GM18873 (cell line): ENCODE results near the gene MRPS12.
"Not testable (repeated sequence)": the region's sequence is repeated elsewhere in the genome, so short reads cannot be mapped to it uniquely, and the experiment has no call there.

Experiments
- ATAC-seq: cut with Tn5 transposase; IDR thresholded peaks from one replicate; pipeline ENCODE4 v1.9.1; 2021; ENCODE audit warnings: mild to moderate bottlenecking, moderate library complexity, moderate number of reproducible peaks; ENCODE audit not compliant: unreplicated experiment, low FRiP score

Gene MRPS12

DNA sequence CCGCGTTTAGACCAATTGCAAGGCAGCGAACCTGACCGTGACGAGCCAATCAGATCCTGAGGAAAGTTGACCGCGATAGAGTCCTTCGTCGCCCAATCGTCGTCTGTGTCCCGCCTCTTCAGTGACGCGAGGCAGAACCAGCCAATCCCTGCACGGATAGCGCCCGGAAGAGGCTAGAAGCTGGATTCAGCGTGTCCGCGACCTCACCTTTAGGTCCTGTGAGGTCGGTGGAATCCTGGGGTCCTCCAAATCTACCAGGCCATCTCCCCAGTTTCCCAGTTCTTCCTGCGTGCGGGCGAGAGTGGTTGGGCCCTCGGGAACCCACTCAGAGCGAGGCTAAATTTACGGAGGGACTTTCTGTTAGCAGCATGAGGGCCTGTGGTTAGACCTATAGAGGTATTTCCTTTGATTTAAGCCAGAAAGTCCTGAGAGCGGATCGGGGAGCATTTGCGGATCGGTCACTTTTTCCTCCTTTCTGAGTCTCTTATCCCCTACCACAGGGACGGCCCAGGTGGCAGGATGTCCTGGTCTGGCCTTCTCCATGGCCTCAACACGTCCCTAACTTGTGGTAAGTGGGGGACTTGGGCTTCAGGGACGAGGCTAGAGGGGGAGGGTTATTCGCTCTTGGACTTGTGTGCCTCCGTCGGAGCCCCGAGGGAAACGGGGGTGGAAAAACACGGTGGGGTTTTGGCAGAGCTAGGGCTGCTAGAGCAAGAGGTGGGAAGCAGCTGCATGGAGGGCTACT is at the start of gene MRPS12:
Gene MRPS12, plus strand, starts transcription at position 169 of the 745 bp plus-strand sequence. Its CDS starts 351 bp downstream, at position 520.
- peak; percentile 93 for ATAC-seq

DNA sequence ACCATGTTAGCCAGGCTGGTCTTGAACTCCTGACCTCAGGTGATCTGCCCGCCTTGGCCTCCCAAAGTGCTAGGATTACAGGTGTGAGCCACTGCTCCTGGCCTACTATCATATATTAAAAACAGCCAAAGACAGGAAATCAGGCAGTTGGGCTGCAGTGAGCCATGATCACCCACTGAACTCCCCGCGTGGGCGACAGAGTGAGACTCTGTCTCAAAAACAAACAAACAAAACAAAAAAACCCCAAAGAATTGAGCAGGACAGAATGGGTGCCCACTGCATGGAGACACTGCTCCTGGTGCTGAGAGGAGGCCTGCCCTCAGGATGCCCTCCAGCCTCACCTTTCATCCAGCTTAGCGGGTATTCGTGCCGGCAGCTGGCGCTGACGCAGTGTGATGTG is 47.5 kb upstream of the MRPS12 start:
- ATAC-seq = no peak

DNA sequence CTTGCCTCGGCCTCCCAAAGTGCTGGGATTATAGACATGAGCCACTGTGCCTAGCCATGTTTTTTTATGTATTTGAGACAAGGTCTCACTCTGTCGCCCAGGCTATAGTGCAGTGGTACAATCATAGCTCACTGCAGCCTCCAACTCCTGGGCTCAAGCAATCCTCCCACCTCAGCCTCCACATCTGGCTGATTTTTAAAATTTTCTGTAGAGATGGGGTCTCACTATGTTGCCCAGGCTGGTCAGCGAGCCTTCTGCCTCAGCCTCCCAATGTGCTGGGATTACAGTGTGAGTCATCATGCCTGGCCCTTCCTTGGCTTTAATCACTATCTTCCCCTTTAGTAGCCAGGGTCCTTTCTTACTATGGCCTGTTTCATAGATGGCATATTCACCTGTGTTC is 46.1 kb upstream of the MRPS12 start:
- ATAC-seq = not testable (repeated sequence)

DNA sequence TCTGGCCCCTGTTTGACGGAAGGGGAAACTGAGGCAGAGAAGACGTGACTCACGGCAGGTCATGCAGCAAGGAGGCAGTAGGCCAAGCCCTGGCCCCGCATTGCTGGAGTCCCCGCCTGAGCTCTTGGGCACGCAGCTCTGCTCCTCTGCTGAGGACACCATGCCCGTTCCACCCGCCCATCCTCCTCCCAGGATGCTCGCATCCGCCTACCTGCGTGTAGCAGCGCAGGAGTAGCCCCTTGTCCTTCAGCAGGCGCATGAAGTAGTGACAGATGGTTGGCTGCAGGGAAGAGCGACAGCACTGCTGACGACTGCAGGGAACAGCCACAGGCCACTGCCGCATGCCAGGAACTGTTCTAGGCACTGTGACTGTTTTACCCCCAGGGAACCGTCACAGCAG is 41.9 kb upstream of the MRPS12 start:
- ATAC-seq = no peak

DNA sequence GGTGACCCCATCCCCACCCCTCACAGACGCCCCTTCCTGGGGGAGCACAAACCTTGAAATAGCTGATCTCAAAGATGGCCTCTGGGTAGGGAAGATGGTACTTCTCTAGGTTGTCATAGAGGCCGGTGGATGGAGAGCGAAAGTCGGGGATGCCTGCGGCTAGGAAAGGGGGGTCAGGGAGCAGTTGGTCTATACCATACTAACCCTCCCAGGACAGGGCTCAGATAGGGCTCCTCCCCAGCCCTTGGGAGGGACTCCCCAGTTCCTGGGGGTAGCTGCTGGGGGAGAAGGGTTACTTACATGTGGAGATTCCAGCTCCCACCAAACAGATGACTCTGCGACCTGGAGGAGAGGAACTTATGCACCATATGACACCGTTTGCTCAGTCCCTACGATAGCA is 40.9 kb upstream of the MRPS12 start:
- no peak for ATAC-seq

DNA sequence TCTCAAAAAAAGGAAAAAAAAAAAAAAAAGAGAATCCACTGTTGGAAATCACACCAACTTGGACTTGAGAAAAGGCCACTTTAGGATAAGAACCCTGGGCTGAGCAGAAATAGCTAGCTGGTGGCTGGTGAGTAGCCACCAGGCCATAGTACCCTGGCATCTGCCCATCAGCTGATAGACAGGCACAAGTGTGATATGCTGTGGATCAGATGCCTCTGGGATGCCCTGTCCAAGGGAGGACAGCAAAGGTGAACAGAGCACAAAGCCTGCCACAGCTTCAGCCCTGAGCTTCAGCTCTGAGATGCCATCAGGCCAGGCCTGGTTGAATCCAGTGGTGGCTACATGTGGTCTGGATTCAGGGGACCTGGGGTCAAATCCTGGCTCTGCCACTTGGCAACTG is 40.1 kb upstream of the MRPS12 start:
- no peak for ATAC-seq

DNA sequence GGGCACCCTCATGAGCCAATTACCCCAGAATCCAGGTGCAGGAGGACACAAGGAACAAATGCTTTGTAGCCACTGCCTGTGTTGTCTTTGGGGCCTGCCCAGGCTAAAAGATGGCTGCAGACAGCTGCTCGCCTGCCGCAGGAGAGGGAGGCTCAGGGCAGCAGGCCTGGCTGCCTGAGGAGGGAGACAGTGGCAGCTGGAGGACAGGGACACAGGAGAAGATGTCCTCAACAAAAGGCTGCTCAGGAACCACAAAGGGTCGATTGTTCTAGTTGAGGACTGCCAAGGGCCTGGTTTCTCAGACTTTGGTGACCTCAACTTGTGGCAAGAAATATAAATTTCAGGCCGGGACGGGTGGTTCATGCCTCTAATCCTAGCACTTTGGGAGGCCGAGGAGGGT is 39.0 kb upstream of the MRPS12 start:
- no peak for ATAC-seq

DNA sequence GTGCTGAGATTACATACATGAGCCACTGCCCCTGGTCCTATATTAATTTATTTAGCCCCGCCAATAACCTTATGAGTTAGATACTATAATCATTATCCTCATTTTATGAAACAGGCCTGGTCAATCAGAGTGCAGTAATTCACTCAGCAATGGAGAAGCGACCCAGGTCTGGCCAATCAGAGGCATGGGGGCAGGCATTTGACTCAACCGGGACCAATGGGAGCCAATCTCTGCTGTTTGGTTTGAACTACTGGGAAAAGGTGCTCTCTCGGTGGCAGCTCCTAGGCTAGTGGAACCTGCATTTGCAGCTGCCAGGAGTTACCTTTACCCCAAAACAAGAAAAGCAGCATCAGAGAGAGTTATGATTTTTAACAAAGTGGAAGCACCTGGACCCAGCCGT is 37.9 kb upstream of the MRPS12 start:
- ATAC-seq = no peak

DNA sequence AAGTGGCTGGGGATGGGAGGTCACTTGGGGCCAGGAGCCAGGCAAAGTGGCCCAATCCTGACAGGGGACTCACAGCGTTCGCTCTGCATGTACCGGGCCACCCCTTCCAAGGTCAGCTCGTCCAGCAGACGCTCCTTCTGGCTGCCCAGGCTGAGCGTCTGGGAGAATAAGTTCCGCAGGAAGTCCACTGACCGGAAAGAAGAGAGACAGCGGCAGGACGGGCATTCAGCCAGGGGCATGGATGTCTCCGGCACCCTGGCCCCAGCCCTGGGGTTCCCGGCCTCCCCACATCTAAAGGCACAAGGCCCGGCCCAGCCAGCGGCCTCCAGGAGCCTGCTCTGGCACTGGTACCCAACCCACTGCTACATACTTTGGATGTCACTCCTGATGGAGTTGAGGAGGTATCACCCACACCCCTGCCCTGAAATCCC is 37.4 kb upstream of the MRPS12 start:
- ATAC-seq = no peak

DNA sequence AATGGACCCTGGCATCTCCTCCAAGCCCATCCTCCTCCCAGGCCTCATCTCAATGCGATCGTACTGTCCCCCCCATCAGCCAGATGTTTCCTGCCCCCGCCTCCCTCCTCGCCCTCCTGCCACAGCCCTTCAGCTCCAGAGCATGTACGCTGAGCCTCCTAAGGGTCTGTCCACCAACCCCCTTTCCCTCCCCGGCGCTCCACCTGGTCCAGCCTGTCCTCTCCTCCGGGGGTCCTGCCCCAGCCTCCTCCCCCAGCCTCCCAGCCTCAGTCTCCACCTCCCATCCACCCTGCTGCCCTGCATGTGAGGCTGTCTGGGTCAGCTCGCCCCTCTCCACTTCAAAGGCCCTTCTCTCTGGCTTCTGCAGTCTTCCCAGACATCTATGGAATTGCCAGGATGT is 35.8 kb upstream of the MRPS12 start:
- no peak for ATAC-seq

DNA sequence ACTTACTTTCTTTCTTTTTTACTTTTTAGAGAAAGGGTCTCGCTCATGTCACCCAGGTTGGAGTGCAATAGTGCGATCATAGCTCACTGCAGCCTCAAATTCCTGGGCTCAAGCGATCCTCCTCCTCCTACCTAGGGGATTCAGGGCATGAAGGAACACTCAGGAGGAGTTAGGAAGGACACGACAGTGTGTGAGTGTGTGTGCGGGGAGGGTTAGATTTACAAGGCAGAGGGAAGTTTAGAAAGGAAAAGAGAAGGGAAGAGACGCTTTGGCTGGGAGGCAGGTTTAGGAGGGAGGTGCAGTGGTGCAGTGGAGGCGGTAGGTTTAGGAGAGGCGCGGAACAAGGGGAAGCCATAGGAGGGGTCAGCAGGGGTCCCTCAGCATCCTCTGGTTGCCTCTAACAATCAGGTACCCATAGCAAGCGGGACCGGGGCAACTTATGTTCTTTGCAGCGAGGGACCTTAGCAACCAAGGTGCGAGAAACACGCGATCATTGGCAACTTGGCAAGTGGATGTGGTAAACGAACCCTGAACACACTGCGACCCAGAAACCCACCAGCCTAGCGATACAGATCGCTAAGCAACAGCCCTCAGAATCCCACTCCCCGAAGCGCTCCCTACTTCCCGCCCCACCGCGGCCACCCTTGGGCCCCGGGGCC is 31.8 kb upstream of the MRPS12 start:
- no peak for ATAC-seq

DNA sequence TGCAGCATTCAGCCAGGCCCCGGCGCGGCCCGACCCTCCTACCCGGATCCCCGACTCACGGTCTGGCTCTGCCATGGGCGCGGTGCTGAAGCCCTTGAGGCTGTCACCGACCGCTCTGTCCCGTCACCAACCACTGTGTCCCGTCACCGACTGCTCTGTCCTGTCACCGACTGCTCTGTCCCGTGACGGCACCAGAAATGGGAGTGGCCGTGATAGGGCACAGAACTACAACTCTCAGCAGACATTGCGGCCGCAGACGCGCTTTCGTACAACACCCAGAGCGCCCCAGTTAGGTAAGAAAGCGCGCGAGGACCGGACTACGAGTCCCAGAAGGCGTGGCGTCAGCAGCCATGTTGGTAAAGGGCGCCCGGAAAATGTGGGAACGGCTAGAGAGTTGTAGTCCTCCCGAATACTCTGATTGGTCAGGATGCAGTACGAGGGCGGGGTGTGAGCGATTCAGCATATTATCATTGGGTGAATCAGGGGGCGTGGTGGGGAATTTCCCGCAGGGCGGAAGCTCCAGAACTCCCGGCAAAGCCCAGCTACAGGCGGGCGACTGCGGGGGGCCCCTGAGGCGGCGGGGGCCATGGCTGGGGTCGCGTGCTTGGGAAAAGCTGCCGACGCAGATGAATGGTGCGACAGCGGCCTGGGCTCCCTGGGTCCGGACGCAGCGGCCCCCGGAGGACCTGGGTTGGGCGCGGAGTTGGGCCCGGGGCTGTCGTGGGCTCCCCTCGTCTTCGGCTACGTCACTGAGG is 31.1 kb upstream of the MRPS12 start, which contains the start of the genes NFKBIB and SIRT2:
Gene NFKBIB, plus strand, starts transcription at position 523 of the 755 bp plus-strand sequence. Its CDS starts 64 bp downstream, at position 587.
Gene SIRT2, minus strand, starts transcription at position 172 of the 755 bp plus-strand sequence. Its CDS starts 97 bp downstream, at position 75.
- ATAC-seq = peak; percentile 88

DNA sequence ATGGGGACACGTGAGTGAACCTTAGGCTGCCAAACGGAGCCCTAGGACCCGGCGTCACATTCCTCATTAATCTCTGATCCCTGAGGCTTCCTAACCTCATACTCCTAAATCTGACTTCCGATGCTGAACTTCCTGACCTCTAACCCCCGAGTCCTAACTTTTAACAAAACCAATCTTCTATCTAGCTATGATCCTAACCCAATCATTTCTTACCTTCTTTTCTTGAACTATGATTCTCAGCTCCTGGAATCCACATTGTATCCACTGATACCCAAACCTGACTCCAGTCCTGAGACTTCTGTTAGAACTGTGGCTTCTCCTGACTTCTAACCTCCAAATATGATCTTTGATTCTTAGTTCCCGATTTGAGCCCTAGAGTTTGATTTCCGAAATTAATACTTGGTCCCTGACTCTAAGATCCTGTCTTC is 30.5 kb upstream of the MRPS12 start:
- no peak for ATAC-seq

DNA sequence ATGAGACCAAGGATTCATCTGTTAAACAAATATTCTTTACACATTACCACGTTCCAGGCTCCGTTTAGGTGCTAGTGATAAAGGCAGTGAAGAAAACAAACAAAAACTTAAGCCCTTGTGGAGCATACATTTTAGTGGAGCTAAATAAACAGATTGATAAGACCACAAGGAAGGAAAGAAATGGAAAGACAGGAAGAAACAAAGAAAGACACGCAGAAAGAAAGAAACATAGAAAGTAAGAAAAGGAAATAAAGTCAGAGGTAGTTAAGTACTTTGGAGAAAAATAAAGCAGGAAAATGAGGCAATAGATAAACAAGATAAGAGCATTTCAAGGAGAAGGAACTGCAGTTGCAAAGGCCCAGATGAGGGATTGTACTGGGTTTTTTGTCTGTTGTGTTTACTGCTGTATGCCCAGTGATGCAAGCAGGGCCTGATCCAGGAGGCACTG is 30.0 kb upstream of the MRPS12 start:
- no peak for ATAC-seq

DNA sequence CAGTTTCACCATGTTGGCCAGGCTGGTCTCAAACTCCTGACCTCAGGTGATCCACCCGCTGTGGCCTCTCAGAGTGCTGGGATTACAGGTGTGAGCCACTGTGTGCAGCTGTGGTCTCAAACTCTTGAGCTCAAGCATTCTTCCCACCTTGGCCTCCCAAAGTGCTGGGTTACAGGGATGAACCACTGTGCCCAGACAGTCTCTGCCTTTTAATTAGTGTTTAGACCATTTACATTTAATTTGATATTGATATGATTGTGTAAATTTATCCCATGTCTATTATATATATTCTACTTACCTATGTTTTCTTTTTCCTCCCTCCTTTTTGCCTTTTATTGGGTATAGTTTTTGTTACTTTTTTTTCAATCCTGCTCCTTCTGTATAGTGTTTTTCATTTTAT is 29.1 kb upstream of the MRPS12 start:
- no peak for ATAC-seq

DNA sequence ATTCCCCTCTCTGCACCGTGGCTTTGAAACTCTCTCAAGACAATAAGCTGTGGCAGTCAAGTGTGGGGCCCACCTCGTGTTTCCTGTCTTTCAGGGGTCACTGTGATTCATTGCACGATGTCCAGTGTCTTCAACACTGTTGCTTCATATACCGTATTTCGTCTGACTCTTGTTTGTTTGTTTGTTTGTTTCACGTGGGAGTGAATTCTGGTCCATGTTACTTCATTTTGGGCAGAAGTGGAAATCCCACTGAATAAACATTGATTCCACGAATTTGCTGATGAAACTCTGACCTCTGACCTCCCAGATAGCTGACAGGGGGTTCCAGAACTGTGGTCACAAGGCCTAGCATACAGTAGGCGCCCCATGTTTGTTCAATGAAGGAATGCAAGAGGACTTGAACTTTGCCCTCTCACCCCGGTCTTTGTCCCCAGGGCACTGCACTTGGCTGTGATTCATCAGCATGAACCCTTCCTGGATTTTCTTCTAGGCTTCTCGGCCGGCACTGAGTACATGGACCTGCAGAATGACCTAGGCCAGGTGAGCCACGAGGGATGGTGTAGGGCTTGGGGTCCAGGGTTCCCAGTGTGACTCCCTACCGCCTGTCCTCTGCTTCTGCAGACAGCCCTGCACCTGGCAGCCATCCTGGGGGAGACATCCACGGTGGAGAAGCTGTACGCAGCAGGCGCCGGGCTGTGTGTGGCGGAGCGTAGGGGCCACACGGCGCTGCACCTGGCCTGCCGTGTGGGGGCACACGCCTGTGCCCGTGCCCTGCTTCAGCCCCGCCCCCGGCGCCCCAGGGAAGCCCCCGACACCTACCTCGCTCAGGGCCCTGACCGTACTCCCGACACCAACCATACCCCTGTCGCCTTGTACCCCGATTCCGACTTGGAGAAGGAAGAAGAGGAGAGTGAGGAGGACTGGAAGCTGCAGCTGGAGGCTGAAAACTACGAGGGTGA is 25.9 kb upstream of the MRPS12 start:
- ATAC-seq = no peak

DNA sequence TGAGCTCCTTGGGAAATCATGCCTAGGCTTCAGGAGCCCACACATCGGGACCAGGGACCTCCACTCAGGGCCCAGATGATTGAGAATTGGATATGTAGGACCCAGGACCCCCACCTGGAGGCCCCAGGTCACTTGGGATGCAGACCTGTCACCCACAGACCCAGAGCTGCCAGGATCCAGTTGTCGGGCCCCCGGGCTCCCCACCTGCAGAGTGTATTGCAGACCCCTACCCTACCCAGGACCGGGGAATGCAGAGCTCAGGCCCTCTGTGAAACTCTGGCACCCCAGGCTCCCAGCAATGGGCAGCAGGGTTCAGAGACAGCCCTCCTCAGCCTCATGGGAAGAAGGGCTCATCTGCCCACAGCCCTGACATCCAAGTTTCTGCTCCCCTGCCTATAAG is 25.1 kb upstream of the MRPS12 start:
- ATAC-seq = no peak

DNA sequence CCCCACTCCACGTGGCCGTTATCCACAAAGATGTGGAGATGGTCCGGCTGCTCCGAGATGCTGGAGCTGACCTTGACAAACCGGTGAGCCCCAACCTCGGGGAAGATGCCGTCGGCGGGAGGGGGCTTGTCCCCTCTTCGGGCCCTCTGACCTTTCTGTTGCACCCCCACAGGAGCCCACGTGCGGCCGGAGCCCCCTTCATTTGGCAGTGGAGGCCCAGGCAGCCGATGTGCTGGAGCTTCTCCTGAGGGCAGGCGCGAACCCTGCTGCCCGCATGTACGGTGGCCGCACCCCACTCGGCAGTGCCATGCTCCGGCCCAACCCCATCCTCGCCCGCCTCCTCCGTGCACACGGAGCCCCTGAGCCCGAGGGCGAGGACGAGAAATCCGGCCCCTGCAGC is 23.5 kb upstream of the MRPS12 start:
- ATAC-seq = no peak

DNA sequence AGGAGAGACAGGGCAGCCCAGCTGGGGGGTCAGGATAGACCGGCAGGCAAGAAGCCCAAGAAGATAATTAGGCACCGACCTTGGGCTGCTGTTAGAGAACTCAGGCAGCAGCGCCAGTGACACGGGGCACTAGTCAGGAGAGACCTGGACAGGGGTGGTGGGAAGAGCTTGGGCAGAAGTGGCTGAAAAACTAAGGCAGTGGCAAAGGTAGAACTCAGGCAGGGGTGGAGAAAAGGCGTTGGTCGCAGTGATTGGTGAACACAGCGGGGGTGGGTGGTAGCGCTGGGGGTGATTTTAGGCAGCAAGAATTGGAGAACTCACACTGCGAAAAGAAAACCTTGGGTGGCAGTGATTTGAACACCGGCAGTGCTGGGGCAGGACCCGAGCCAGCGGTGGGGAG is 23.1 kb upstream of the MRPS12 start:
- no peak for ATAC-seq

DNA sequence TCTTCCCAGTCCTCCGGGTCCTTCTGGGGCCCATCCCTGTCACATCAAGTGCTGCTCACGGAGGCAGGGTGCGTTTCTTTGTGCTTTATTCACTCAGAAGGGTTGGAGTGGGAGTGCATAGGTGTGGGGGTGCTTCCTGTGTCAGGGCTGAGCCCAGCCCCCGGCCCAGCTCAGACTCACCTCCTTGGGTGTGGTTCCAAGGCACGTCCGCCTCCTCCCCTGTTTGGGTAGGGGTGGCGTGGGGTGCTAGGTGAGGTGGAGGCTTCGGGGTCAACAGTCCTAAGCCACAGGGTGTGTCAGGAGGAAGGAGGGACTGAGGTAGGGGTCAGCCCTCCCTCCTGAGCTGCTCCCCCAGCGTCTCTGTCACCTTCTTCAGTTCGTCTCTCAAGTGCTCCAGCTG is 21.8 kb upstream of the MRPS12 start:
- ATAC-seq = no peak
